Testis (tissue), 2 donors: ENCODE measurements around the gene FAM184B.

ENCODE experiments used
- POLR2A ChIP-seq: fragments of 450-650 bp; IDR thresholded peaks from one replicate; pipeline ENCODE4 v1.6.1; 2017; ENCODE audit warnings: antibody characterized with exemption, mild to moderate bottlenecking, moderate library complexity
- TF ChIP-seq, protein P1 (sequence below), 3 experiments: fragments of 450-650 bp in 2 of 3; fragments of 200-600 bp in 1 of 3; sonication (generic) in 1 of 3; IDR thresholded peaks; one replicate each; pipeline ENCODE4 v1.5.1; 2016 to 2019; ENCODE audit warnings: antibody characterized with exemption in 3 of 3, mild to moderate bottlenecking in 2 of 3, moderate library complexity in 1 of 3

- TF ChIP-seq POLR2A = no peak
- TF ChIP-seq, protein P1, sequence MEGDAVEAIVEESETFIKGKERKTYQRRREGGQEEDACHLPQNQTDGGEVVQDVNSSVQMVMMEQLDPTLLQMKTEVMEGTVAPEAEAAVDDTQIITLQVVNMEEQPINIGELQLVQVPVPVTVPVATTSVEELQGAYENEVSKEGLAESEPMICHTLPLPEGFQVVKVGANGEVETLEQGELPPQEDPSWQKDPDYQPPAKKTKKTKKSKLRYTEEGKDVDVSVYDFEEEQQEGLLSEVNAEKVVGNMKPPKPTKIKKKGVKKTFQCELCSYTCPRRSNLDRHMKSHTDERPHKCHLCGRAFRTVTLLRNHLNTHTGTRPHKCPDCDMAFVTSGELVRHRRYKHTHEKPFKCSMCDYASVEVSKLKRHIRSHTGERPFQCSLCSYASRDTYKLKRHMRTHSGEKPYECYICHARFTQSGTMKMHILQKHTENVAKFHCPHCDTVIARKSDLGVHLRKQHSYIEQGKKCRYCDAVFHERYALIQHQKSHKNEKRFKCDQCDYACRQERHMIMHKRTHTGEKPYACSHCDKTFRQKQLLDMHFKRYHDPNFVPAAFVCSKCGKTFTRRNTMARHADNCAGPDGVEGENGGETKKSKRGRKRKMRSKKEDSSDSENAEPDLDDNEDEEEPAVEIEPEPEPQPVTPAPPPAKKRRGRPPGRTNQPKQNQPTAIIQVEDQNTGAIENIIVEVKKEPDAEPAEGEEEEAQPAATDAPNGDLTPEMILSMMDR (IDR thresholded peaks at IDR 0.05) = no peak
These were observed 82.0 kb downstream of the FAM184B start for GRCh38 chr4:17699380-17699779.
